Mononuclear cell (primary cell): ENCODE results near the gene JAM2. TPM values are rescaled to one million over a fixed set of nuclear protein-coding genes. Genes with fewer than 3 reads are reported as not detected.
"Not testable (repeated sequence)": the region's sequence is repeated elsewhere in the genome, so short reads cannot be mapped to it uniquely, and the experiment has no call there.

Experiments used
- H3K27me3 ChIP-seq: 2 replicates; pipeline ENCODE4 v1.6.0; 2011; ENCODE audit warnings: low read length, control low read depth; ENCODE audit not compliant: insufficient read depth
- H3K4me1 ChIP-seq: 2 replicates; pipeline ENCODE4 v1.5.1; 2011; ENCODE audit warnings: mild to moderate bottlenecking, low read length, control low read depth; ENCODE audit not compliant: insufficient read depth
- H3K4me3 ChIP-seq: 2 replicates; pipeline ENCODE4 v1.5.1; 2011; ENCODE audit warnings: mild to moderate bottlenecking, low read length, moderate library complexity
- H3K9me3 ChIP-seq: 2 replicates; pipeline ENCODE4 v1.5.1; 2011; ENCODE audit warnings: low read depth, mild to moderate bottlenecking, control low read depth, low read length
- total RNA-seq: library from RNA; depleted of rRNA; stranded (reverse); fragments of >200 nt; gene quantifications from one replicate; pipeline ENCODE4 v1.2.3, GENCODE V29; 2012

The JAM2 gene
- under 0.01 TPM for total RNA-seq

GRCh38 chr21:25638660-25639550, at the start of gene JAM2:
TSS of gene JAM2 (plus strand) at chr21:25639258. CDS start at chr21:25639822, 564 bp downstream.
- peaks cover 36% of the 10 kb centered on the region for H3K27me3 ChIP-seq
- H3K4me1 ChIP-seq: peaks cover 20% of the 10 kb centered on the region
- no peaks in the 10 kb centered on the region for H3K9me3 ChIP-seq
- H3K4me3 ChIP-seq: peak within 1 kb of the TSS; percentile 41

DNA sequence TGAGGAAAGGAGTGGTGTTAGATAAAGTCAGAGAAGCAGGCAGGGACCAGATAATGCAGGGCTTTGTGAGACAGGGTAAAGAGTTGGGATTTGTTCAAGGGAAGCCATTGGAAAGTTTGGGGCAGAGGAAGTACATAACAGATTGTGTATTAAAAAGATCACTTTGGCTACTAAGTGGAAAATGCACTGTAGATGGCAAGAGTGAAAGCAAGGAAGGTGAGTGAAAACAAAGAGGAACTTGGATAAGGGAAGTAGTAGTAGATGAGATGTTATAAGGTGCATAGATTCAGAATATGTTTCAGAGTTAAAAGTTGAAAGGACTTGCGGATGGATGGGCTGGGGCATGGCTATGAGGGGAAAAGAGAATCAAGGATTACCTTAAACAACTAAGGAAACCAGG, 49.2 kb upstream of the JAM2 start:
- Histone ChIP-seq H3K27me3 (no peaks in the 10 kb centered on the region), H3K9me3 (no peaks in the 10 kb centered on the region), H3K4me3 (no peak overlapping the region), H3K4me1 (no peaks in the 10 kb centered on the region)

GRCh38 chr21:25607151-25608043, 31.7 kb upstream of the JAM2 start, which contains the start of gene MRPL39:
TSS of gene MRPL39 (minus strand) at chr21:25607481. CDS start at chr21:25607475, 6 bp downstream.
- Histone ChIP-seq H3K4me1 (peaks cover 25% of the 10 kb centered on the region), H3K27me3 (no peaks in the 10 kb centered on the region), H3K4me3 (peak within 1 kb of the TSS; percentile 81), H3K9me3 (no peaks in the 10 kb centered on the region)

DNA sequence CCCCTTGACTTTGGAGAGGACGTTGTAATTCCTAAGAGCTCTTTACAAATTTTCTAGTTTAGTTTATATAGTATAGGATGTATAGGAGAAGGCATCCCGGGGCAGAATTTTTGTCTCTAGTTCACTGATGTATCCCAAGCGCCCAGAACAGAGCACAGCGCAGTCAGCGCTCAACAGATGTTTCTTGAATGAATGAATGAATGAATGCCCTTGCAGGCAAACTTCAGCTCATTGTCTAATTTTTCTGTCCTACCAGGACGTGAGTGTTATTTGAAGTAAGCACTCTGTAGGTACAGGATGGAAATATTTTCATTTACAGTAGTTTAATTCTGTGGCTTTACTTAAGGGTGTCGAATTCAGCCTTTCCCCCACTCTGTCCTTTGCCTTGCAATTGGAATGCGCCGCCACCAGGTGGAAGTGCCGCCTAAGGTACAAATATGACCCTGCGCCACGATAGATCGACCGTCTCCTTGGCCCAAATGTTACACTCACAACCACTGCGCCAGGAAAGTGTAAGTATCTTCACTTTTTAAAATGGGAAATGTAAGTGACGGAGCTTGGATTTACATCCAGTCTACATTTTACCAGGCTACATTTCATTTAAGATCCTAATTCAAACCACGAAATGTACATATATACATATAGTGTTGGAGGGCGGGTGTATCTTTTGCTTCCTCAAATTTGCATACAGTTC, 30.9 kb upstream of the JAM2 start:
- Histone ChIP-seq H3K27me3 (no peaks in the 10 kb centered on the region), H3K4me1 (peaks cover 25% of the 10 kb centered on the region), H3K9me3 (no peaks in the 10 kb centered on the region), H3K4me3 (peak overlapping the region; percentile 81)

DNA sequence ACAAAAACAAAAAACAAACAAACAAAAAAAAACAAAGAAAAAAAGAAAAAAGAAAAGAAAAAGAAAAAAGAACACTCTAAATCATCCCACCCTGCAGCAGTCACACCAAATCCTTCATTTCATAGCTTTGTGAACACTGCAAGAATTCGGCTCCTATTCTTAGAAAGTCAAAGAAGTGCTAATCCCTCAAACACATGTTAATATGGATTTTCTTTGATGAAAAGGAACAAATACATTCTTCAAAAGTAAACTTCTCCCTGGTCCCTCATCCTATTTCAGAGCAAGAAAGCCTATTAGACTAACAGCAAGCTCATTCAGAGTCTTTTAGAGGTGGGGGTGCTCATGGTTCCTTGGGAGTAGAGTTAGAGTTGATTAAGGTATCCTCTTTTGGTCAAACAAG, 24.6 kb upstream of the JAM2 start:
- Histone ChIP-seq H3K4me3 (no peak overlapping the region), H3K27me3 (no peaks in the 10 kb centered on the region), H3K4me1 (no peaks in the 10 kb centered on the region), H3K9me3 (no peaks in the 10 kb centered on the region)

DNA sequence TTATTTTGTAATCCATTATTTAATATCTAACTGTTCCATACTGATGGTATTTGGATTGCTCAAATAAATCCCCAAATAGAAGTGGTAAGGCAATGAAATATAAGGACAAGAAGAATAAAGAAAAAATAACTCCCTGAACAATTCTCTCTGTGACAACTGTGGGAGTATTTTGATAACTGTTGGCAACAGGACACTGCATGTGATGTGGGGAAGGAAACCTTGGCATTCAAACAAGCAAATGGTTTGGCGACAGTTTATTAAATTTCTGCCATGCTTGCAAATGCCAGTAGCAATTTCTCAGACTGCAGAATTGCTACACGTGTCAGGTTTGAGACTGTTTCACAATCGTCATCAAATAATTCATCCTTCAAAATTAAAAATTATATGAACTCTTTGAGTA, 23.2 kb upstream of the JAM2 start:
- H3K4me3 ChIP-seq: no peak overlapping the region
- no peaks in the 10 kb centered on the region for H3K9me3 ChIP-seq
- no peaks in the 10 kb centered on the region for H3K27me3 ChIP-seq
- no peaks in the 10 kb centered on the region for H3K4me1 ChIP-seq

DNA sequence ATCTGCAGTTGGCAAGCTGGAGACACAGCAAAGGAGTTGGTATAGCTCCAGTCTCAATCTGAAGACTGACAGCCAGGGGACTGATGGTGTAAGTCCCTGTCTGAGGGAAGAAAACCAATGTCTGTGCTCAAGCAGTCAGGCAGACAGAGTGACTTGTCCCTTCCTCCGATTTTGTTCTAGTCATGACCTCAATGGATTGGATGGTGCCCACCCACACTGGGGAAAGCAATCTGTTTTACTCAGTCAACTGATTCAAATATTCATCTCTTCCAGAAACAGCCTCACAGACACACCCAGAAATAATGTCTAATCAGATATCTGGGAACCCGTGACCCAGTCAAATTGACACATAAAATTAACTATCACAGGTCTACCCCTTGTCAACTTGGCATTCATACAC, 19.9 kb upstream of the JAM2 start:
- Histone ChIP-seq H3K4me3 (no peak overlapping the region), H3K27me3 (no peaks in the 10 kb centered on the region), H3K4me1 (no peaks in the 10 kb centered on the region), H3K9me3 (no peaks in the 10 kb centered on the region)

DNA sequence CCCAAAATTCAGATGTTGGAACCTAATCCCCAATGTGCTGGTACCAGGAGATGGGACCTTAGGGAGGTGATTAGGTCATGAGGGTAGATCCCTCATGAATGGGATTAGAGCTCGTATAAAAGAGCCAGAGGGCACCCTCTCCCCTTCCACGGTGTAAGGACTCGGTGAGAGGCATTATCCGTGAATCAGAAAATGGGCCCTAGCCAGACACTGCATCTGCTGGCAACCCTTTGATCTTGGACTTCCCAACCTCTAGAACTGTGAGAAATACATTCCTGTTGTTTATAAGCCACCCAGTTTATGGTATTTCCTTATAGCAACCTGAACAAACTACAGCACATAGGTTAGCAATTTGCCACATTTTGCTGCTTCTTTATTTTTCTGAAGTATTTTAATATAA, 14.5 kb upstream of the JAM2 start:
- no peaks in the 10 kb centered on the region for H3K4me1 ChIP-seq
- H3K27me3 ChIP-seq: no peaks in the 10 kb centered on the region
- H3K4me3 ChIP-seq: no peak overlapping the region
- H3K9me3 ChIP-seq: no peaks in the 10 kb centered on the region

- Histone ChIP-seq H3K27me3 (no peaks in the 10 kb centered on the region), H3K9me3 (no peaks in the 10 kb centered on the region), H3K4me3 (no peak overlapping the region), H3K4me1 (no peaks in the 10 kb centered on the region)
Measured at GRCh38 chr21:25625036-25625435, 14.0 kb upstream of the JAM2 start.

GRCh38 chr21:25625776-25626555, 13.1 kb upstream of the JAM2 start:
- H3K27me3 ChIP-seq, H3K4me3 ChIP-seq, H3K4me1 ChIP-seq, H3K9me3 ChIP-seq: not testable (repeated sequence)

DNA sequence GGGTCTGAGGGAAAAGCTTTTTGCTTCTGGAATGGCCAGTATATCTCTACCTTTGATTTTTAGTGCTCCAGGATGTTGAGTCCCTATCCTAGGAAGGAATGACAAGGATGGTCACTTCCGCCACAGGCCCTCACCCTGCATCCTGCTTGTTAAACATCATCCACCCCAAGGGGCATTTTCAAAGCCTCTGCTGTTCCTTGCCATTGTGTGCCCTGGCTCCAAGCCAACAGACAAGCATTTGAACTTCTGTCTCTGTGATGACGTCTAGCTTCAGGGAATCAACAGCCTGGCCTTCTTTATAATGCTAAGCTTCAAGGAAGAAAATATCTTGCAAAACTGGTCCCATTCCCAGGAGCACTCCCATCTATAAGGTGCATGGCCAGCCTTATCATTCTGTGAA, 12.3 kb upstream of the JAM2 start:
- Histone ChIP-seq H3K4me3 (no peak overlapping the region), H3K27me3 (no peaks in the 10 kb centered on the region), H3K4me1 (no peaks in the 10 kb centered on the region), H3K9me3 (no peaks in the 10 kb centered on the region)

DNA sequence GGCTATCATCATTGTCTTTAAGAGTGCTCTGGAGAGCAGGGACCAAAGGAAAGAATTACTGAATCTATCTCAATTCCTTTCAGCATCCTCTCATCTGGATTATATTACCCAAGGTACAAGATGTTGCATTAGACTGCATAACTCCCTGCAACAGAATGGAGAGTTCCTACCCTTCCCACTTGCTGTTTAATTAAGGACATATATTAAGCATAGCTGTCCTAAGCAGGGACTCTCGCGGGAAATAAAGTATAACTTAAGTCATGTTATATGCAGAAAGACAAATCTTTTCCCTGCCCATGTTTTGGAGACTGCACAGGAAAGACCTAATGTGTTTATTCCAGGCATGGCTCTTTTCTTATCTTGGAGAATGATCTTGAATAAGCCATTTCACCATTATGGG, 6.8 kb upstream of the JAM2 start:
- Histone ChIP-seq H3K4me1 (no peaks in the 10 kb centered on the region), H3K4me3 (no peak overlapping the region), H3K9me3 (no peaks in the 10 kb centered on the region), H3K27me3 (peaks cover 5% of the 10 kb centered on the region)

DNA sequence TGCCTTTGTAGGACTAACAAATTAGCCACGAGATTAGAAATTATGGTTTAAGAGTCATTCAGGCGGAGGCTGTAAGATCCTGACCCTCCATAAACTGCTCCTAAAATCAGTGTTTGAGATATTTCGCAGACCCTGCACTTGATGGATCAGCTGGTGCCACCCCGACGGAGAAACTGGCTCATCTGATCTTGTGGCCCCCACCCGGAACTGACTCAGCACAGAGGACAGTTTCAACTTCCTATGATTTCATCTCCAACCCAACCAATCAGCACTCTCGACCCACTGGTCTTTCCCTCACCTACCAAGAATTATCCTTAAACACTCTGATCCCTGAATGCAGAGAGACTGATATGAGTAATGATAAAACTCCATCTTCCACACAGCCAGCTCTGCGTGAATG, 3.7 kb upstream of the JAM2 start:
- Histone ChIP-seq H3K4me1 (peaks cover 18% of the 10 kb centered on the region), H3K4me3 (no peak overlapping the region), H3K27me3 (peaks cover 26% of the 10 kb centered on the region), H3K9me3 (no peaks in the 10 kb centered on the region)

DNA sequence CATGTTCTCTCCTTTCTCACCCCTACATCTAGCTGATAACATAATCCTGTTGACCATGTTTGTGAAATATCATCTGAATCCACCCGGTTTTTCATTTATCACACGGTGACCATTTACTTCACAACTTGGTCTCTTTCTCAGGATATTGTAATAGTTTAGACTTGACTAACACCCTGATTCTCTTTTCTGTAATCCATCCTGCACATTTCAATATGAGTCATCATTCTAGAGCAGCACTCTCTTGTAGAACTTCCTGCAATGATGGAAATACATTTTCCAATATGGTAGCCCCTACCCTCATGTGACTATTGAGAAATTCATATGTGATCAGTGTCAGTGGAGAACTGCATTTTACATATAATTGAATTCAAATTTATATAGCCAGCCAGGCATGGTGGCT, 2.3 kb upstream of the JAM2 start:
- Histone ChIP-seq H3K4me1 (peaks cover 20% of the 10 kb centered on the region), H3K27me3 (peaks cover 35% of the 10 kb centered on the region), H3K9me3 (no peaks in the 10 kb centered on the region), H3K4me3 (no peak overlapping the region)
